NOMO-1 (cell line): ENCODE measurements around the gene RNASE4.
"Not testable (repeated sequence)": the region's sequence is repeated elsewhere in the genome, so short reads cannot be mapped to it uniquely, and the experiment has no call there.

Source experiments
- DNase-seq, 2 experiments: peaks; one replicate each; lab custom pipeline; 2025; ENCODE audit not compliant: unreplicated experiment in 2 of 2; lab: John Stamatoyannopoulos, UW

RNASE4 gene

GRCh38 chr14:20683891-20684661 is at the start of gene RNASE4:
TSS of gene RNASE4 (plus strand) at chr14:20684560. CDS start at chr14:20699372, 14,812 bp downstream.
- peak; percentile 57 to 62 for DNase-seq

- no peak for DNase-seq
Measured at GRCh38 chr14:20641591-20641990, 42.8 kb upstream of the RNASE4 start, which contains the start of gene OR6S1. TSS of gene OR6S1 (minus strand) at chr14:20641691. CDS start at chr14:20641691, 0 bp downstream.

GRCh38 chr14:20642182-20642581 is 42.2 kb upstream of the RNASE4 start:
- no peak for DNase-seq

- not testable (repeated sequence) for DNase-seq
Measured at GRCh38 chr14:20642755-20643154, 41.6 kb upstream of the RNASE4 start.

- DNase-seq: no peak
Measured at GRCh38 chr14:20644520-20644919, 39.8 kb upstream of the RNASE4 start.

- DNase-seq: no peak
Measured at GRCh38 chr14:20645481-20645880, 38.9 kb upstream of the RNASE4 start.

GRCh38 chr14:20652996-20653975 is 31.1 kb upstream of the RNASE4 start:
- no peak for DNase-seq

GRCh38 chr14:20655851-20656250 is 28.5 kb upstream of the RNASE4 start:
- no peak for DNase-seq

- no peak for DNase-seq
Measured at GRCh38 chr14:20656274-20656673, 28.1 kb upstream of the RNASE4 start.

- DNase-seq: no peak
Measured at GRCh38 chr14:20657216-20658211, 26.8 kb upstream of the RNASE4 start.

GRCh38 chr14:20658246-20658645 is 26.1 kb upstream of the RNASE4 start:
- no peak for DNase-seq

- DNase-seq: no peak
Measured at GRCh38 chr14:20659336-20659735, 25.0 kb upstream of the RNASE4 start.

- DNase-seq: no peak
Measured at GRCh38 chr14:20659813-20660395, 24.5 kb upstream of the RNASE4 start.

GRCh38 chr14:20661197-20661596 is 23.2 kb upstream of the RNASE4 start:
- DNase-seq: no peak

GRCh38 chr14:20662968-20663732 is 21.2 kb upstream of the RNASE4 start:
- peak; percentile 68 to 70 for DNase-seq

GRCh38 chr14:20666400-20666961 is 17.9 kb upstream of the RNASE4 start:
- not testable (repeated sequence) for DNase-seq

- DNase-seq: no peak
Measured at GRCh38 chr14:20667957-20668356, 16.4 kb upstream of the RNASE4 start.

- DNase-seq: no peak
Measured at GRCh38 chr14:20668969-20669368, 15.4 kb upstream of the RNASE4 start.
